IMR-90 (cell line): ENCODE results near the gene SRXN1. TPM values are rescaled to one million over a fixed set of nuclear protein-coding genes. Genes with fewer than 3 reads are reported as not detected.

Source experiments
- ATAC-seq: fragments of 200-7000 bp; cut with Tn5 transposase; 2 replicates; pipeline ENCODE4 v1.9.1; 2020; ENCODE audit warnings: low read depth, mild to moderate bottlenecking, moderate library complexity
- BruUV-seq: library from RNA; stranded (reverse); fragments of 400-500 nt; replicated peaks from 2 replicates; lab custom pipeline; 2021; lab: Mats Ljungman, UMichigan
- CTCF ChIA-PET: fragments of 300-600 bp; formaldehyde crosslinking; extraction: SDS; loops from one replicate; lab custom pipeline; 2021; ENCODE audit warnings: antibody characterized with exemption; lab: Yijun Ruan, JAX
- POLR2A ChIA-PET: fragments of 300-600 bp; sonication (Branson Sonifier 250); formaldehyde crosslinking; loops from one replicate; lab custom pipeline; 2022; ENCODE audit warnings: antibody characterized with exemption; ENCODE audit not compliant: unreplicated experiment; lab: Charles Lee
- DNase-seq: peaks from one replicate; pipeline ENCODE4 v3.0.0; 2013
- H2AFZ ChIP-seq: replicated peaks from 2 replicates; pipeline ENCODE3; 2013; ENCODE audit warnings: low read length, mild to moderate bottlenecking; ENCODE audit not compliant: poor library complexity
- H2AK5ac ChIP-seq: 2 replicates; pipeline ENCODE4 v1.6.1; 2013; ENCODE audit warnings: low read depth, low read length, inconsistent platforms
- H2AK9ac ChIP-seq: replicated peaks from 2 replicates; pipeline ENCODE3; 2013; ENCODE audit warnings: mild to moderate bottlenecking, low read depth, low read length, moderate library complexity; ENCODE audit not compliant: poor library complexity
- H2BK120ac ChIP-seq: 2 replicates; pipeline ENCODE4 v1.6.1; 2013; ENCODE audit warnings: low read depth, low read length, inconsistent platforms
- H2BK15ac ChIP-seq: 3 replicates; pipeline ENCODE4 v1.6.1; 2013; ENCODE audit warnings: low read depth, low read length, inconsistent platforms
- H2BK20ac ChIP-seq: 2 replicates; pipeline ENCODE4 v1.6.1; 2013; ENCODE audit warnings: low read depth, mild to moderate bottlenecking, inconsistent platforms, low read length, moderate library complexity
- H2BK5ac ChIP-seq: 2 replicates; pipeline ENCODE4 v1.6.1; 2013; ENCODE audit warnings: mild to moderate bottlenecking, low read depth, low read length, inconsistent platforms; ENCODE audit not compliant: poor library complexity, severe bottlenecking
- H3K14ac ChIP-seq: replicated peaks from 2 replicates; pipeline ENCODE4 v1.6.1; 2013; ENCODE audit warnings: low read depth, low read length, inconsistent platforms
- H3K18ac ChIP-seq: 2 replicates; pipeline ENCODE4 v1.6.1; 2013; ENCODE audit warnings: low read depth, low read length, control low read depth
- H3K23ac ChIP-seq: 2 replicates; pipeline ENCODE4 v1.6.1; 2013; ENCODE audit warnings: low read depth, low read length, inconsistent platforms
- H3K27ac ChIP-seq: 2 replicates; pipeline ENCODE4 v1.5.1; 2013; ENCODE audit warnings: mild to moderate bottlenecking, control low read depth, low read length; ENCODE audit not compliant: insufficient read depth
- H3K27me3 ChIP-seq: 2 replicates; pipeline ENCODE4 v1.6.1; 2013; ENCODE audit warnings: low read length; ENCODE audit not compliant: control insufficient read depth, insufficient read depth
- H3K36me3 ChIP-seq: 2 replicates; pipeline ENCODE4 v1.6.1; 2013; ENCODE audit warnings: low read length, mixed read lengths; ENCODE audit not compliant: control insufficient read depth, insufficient read depth
- H3K4ac ChIP-seq: 2 replicates; pipeline ENCODE4 v1.6.1; 2013; ENCODE audit warnings: low read depth, low read length, inconsistent platforms
- H3K4me1 ChIP-seq: 2 replicates; pipeline ENCODE4 v1.6.1; 2013; ENCODE audit warnings: low read length, mixed read lengths; ENCODE audit not compliant: control insufficient read depth, insufficient read depth
- H3K4me2 ChIP-seq: 2 replicates; pipeline ENCODE4 v1.6.1; 2013; ENCODE audit warnings: low read depth, mild to moderate bottlenecking, control low read depth, low read length, moderate library complexity
- H3K4me3 ChIP-seq: 2 replicates; pipeline ENCODE4 v1.5.1; 2013; ENCODE audit warnings: low read depth, mild to moderate bottlenecking, control low read depth, low read length, moderate library complexity; ENCODE audit not compliant: insufficient read depth
- H3K56ac ChIP-seq: 2 replicates; pipeline ENCODE4 v1.6.1; 2013; ENCODE audit warnings: low read length, inconsistent platforms; ENCODE audit not compliant: insufficient read depth; ENCODE audit errors: extremely low read depth
- H3K79me1 ChIP-seq, 2 experiments: 2 replicates each; pipeline ENCODE4 v1.6.1; 2013; ENCODE audit warnings: low read length in 2 of 2, inconsistent platforms in 1 of 2, low read depth in 1 of 2
- H3K9ac ChIP-seq: 2 replicates; pipeline ENCODE4 v1.6.1; 2013; ENCODE audit warnings: low read depth, low read length, control low read depth
- H3K9me1 ChIP-seq: 2 replicates; pipeline ENCODE4 v1.6.1; 2013; ENCODE audit warnings: low read length, inconsistent platforms; ENCODE audit not compliant: insufficient read depth
- H3K9me3 ChIP-seq: 2 replicates; pipeline ENCODE4 v1.6.1; 2013; ENCODE audit warnings: low read length; ENCODE audit not compliant: control insufficient read depth, insufficient read depth
- H4K20me1 ChIP-seq: 2 replicates; pipeline ENCODE4 v1.6.1; 2013; ENCODE audit warnings: low read length, inconsistent platforms; ENCODE audit not compliant: insufficient read depth
- H4K5ac ChIP-seq: 2 replicates; pipeline ENCODE4 v1.6.1; 2013; ENCODE audit warnings: mild to moderate bottlenecking, low read depth, low read length, control low read depth
- H4K8ac ChIP-seq, 2 experiments: 2 replicates each; pipeline ENCODE4 v1.6.1; 2013; ENCODE audit warnings: low read depth in 2 of 2, low read length in 2 of 2, control low read depth in 1 of 2, inconsistent platforms in 1 of 2
- H4K91ac ChIP-seq: 2 replicates; pipeline ENCODE4 v1.6.1; 2013; ENCODE audit warnings: low read depth, low read length, inconsistent platforms; ENCODE audit not compliant: insufficient read depth
- BHLHE40 ChIP-seq: fragments of 150-350 bp; IDR thresholded peaks from 2 replicates; pipeline ENCODE4 v1.6.1; 2016; ENCODE audit warnings: mild to moderate bottlenecking, low read depth, low read length
- CEBPB ChIP-seq: IDR thresholded peaks from 2 replicates; pipeline ENCODE4 v1.6.1; 2012; ENCODE audit warnings: low read depth, low read length, improper control_type of control experiment
- CHD1 ChIP-seq: IDR thresholded peaks from 2 replicates; pipeline ENCODE4 v1.6.1; 2012; ENCODE audit warnings: low read depth, low read length, improper control_type of control experiment
- FOS ChIP-seq: fragments of 150-350 bp; IDR thresholded peaks from 2 replicates; pipeline ENCODE4 v1.6.1; 2016; ENCODE audit warnings: low read depth, low read length
- MAZ ChIP-seq: IDR thresholded peaks from 2 replicates; pipeline ENCODE4 v1.6.1; 2012; ENCODE audit warnings: low read depth, mild to moderate bottlenecking, low read length, improper control_type of control experiment, moderate library complexity, borderline replicate concordance
- RCOR1 ChIP-seq: IDR thresholded peaks from 2 replicates; pipeline ENCODE4 v1.6.1; 2012; ENCODE audit warnings: mild to moderate bottlenecking, low read length, improper control_type of control experiment; ENCODE audit not compliant: insufficient replicate concordance
- RFX5 ChIP-seq: IDR thresholded peaks from 2 replicates; pipeline ENCODE4 v1.8.0; 2012; ENCODE audit warnings: low read depth, mild to moderate bottlenecking, low read length, moderate library complexity
- SMC3 ChIP-seq: fragments of 150-350 bp; IDR thresholded peaks from 2 replicates; pipeline ENCODE4 v1.6.1; 2016; ENCODE audit warnings: low read depth, mild to moderate bottlenecking, antibody characterized with exemption, low read length, moderate library complexity
- WGBS, 2 experiments: methylation state at CpG; one replicate each; pipeline versions ENCODE4 v1.1.5 to v1.1.7; 2013; ENCODE audit warnings: missing lambda C conversion rate in 2 of 2; ENCODE audit not compliant: insufficient read length in 1 of 2; ENCODE audit errors: extremely low coverage in 2 of 2; 5-methylcytosine and 5-hydroxymethylcytosine counted together
- dilution Hi-C: fragments of 300-500 bp; cut with HindIII; formaldehyde crosslinking; loops from one replicate; pipeline ENCODE4 v1.14.3; 2018; ENCODE audit warnings: low sequenced_read_pairs; ENCODE audit not compliant: unreplicated experiment
- in situ Hi-C: fragments of 300-500 bp; cut with MboI; formaldehyde crosslinking; loops from 3 replicates; pipeline ENCODE4 v1.14.3; 2019; ENCODE audit warnings: low sequenced_read_pairs, inconsistent platforms, mixed read lengths
- intact Hi-C: fragments of 100-400 bp; cut with micrococcal nuclease; formaldehyde crosslinking; loops from 2 replicates; pipeline ENCODE4 v1.10.0; 2022
- polyA plus RNA-seq, 3 experiments: library from polyadenylated mRNA; depleted of rRNA; stranded (reverse); fragments of >200 nt; gene quantifications; 2 replicates each; pipeline ENCODE4 v1.2.3, GENCODE V29; 2012; ENCODE audit warnings: low replicate concordance in 1 of 3
- total RNA-seq: library from RNA; depleted of rRNA; stranded (reverse); fragments of >200 nt; gene quantifications from 2 replicates; pipeline ENCODE4 v1.2.3, GENCODE V29; 2012
- TF ChIP-seq, protein P1 (sequence below): fragments of 150-350 bp; IDR thresholded peaks from 2 replicates; pipeline ENCODE4 v1.6.1; 2017; ENCODE audit warnings: mild to moderate bottlenecking, antibody characterized with exemption, low read length, low read depth
- TF ChIP-seq, protein P2 (sequence below): fragments of 150-350 bp; IDR thresholded peaks from 2 replicates; pipeline ENCODE4 v1.6.1; 2016; ENCODE audit warnings: low read depth, mild to moderate bottlenecking, low read length, moderate library complexity, borderline replicate concordance
- TF ChIP-seq, protein P3 (sequence below): conservative IDR thresholded peaks from 2 replicates; pipeline ENCODE4 v1.5.1; 2012; ENCODE audit warnings: mild to moderate bottlenecking, low read depth, low read length, improper control_type of control experiment

The SRXN1 gene
- total and polyA plus RNA-seq, 2 of the 4 experiments (the other 2 are of a cell fraction), result 51.2 to 71.2 TPM

DNA sequence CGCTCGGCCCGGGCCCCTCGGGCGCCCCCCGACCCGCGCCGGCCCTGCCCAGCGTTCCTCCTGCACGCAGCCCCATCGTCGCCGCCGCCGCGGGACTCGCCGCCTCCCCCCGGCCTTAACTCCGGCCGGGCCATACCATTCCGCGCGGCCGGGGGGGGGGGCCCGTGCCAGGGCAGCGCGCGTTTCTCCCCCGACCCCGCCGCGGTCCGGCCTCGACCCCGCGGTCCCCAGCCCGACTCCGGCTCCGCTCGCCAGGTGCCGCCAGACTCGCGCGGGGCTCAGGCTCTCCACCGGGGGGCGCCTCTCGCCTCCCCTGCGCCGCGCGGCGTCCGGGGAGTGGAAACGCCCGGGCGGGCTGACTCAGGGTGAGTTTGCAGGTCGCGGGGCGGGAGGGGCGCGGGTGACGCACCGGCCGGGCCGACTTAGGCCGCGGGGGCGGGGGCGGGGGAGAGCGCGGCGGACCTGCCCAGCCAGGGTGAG, at the start of gene SRXN1 (continued):
- TF ChIP-seq BHLHE40 (peak; percentile 88), MAZ (peak; percentile 40; the same call in 1 of the 2 replicates), CHD1 (peak; percentile 87; the same call in 1 of the 2 replicates)

DNA sequence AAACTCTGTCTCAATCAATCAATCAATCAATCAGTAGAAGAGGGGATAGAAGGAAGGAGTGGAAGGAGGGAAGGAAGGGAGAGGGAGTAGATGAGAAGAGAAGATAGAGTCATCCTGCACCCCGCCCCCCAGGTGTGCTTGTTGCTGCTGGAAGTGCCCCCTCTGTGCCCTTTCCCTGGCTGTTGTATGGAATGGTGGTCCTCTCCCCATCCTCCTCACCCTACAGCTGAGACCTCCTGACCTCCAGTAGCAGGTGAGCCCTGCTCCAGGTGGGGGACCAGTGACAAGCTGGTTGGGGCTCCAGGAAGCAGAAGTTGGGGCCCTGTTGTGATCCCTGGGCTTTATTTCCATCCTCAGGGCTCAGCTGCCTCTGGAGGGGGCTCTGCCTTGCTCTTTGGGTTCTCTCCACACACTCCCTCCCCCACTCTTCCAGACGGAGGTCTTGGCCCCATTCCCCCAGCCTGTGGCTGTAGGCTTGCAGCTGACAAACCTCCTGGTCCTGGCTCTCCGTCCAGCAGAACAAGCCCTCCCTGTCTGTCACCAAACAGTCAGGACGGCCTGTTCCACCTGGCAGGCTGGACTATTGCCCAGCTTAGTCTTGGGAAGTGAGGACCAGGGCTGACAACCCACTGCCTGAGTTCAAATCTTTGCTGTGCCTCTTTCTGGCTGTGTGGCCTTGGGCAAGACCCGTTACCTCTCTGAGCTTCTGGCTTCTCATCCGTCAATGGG, 48.6 kb upstream of the SRXN1 start:
- Histone ChIP-seq H4K8ac (no peak overlapping the region), H3K4me3 (no peak overlapping the region), H3K14ac (no peak overlapping the region), H3K4me2 (no peak overlapping the region), H2BK120ac (no peak overlapping the region), H3K27ac (no peak overlapping the region), H2AK9ac (no peak overlapping the region), H3K18ac (no peak overlapping the region), H3K56ac (no peak overlapping the region), H3K9me1 (no peaks in the 10 kb centered on the region), H3K23ac (no peak overlapping the region), H4K20me1 (no peaks in the 10 kb centered on the region), H2BK5ac (no peak overlapping the region), H2AFZ (no peak overlapping the region), H3K9me3 (no peaks in the 10 kb centered on the region), H2BK20ac (no peak overlapping the region), H3K4me1 (no peaks in the 10 kb centered on the region), H3K4ac (no peak overlapping the region), H4K91ac (no peak overlapping the region), H3K79me1 (no peaks in the 10 kb centered on the region), H3K27me3 (peaks cover 20% of the 10 kb centered on the region), H3K36me3 (no peaks in the 10 kb centered on the region), H4K5ac (no peak overlapping the region), H2BK15ac (no peak overlapping the region), H2AK5ac (no peak overlapping the region), H3K9ac (no peak overlapping the region)
- intact Hi-C loops (no loop called here), in situ Hi-C loops (no loop called here), dilution Hi-C loops (no loop called here)
- POLR2A ChIA-PET, result no interaction called here
- DNase-seq (no peak), ATAC-seq (no peak)
- no TSS peak for BruUV-seq
- WGBS, 2 experiments, result 0% methylated on average over 3 of the region's 6 CpGs; no CpG with 5 or more reads in 1 of the 2 experiments
- CTCF ChIA-PET, result no interaction called here
- no peak for TF ChIP-seq RCOR1
- no peak for TF ChIP-seq CHD1
- no peak for TF ChIP-seq SMC3
- TF ChIP-seq, protein P1, sequence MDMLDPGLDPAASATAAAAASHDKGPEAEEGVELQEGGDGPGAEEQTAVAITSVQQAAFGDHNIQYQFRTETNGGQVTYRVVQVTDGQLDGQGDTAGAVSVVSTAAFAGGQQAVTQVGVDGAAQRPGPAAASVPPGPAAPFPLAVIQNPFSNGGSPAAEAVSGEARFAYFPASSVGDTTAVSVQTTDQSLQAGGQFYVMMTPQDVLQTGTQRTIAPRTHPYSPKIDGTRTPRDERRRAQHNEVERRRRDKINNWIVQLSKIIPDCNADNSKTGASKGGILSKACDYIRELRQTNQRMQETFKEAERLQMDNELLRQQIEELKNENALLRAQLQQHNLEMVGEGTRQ, result no peak
- TF ChIP-seq, protein P2, sequence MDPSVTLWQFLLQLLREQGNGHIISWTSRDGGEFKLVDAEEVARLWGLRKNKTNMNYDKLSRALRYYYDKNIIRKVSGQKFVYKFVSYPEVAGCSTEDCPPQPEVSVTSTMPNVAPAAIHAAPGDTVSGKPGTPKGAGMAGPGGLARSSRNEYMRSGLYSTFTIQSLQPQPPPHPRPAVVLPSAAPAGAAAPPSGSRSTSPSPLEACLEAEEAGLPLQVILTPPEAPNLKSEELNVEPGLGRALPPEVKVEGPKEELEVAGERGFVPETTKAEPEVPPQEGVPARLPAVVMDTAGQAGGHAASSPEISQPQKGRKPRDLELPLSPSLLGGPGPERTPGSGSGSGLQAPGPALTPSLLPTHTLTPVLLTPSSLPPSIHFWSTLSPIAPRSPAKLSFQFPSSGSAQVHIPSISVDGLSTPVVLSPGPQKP, result no peak
- TF ChIP-seq FOS, result no peak
- TF ChIP-seq RFX5, result no peak
- TF ChIP-seq MAZ, result no peak
- TF ChIP-seq, protein P3, sequence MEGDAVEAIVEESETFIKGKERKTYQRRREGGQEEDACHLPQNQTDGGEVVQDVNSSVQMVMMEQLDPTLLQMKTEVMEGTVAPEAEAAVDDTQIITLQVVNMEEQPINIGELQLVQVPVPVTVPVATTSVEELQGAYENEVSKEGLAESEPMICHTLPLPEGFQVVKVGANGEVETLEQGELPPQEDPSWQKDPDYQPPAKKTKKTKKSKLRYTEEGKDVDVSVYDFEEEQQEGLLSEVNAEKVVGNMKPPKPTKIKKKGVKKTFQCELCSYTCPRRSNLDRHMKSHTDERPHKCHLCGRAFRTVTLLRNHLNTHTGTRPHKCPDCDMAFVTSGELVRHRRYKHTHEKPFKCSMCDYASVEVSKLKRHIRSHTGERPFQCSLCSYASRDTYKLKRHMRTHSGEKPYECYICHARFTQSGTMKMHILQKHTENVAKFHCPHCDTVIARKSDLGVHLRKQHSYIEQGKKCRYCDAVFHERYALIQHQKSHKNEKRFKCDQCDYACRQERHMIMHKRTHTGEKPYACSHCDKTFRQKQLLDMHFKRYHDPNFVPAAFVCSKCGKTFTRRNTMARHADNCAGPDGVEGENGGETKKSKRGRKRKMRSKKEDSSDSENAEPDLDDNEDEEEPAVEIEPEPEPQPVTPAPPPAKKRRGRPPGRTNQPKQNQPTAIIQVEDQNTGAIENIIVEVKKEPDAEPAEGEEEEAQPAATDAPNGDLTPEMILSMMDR, result no peak
- TF ChIP-seq BHLHE40, result no peak
- TF ChIP-seq CEBPB, result no peak
